ENCODE data around the gene MAP6. TPM values are rescaled to one million over a fixed set of nuclear protein-coding genes. Genes with fewer than 3 reads are reported as not detected.

MAP6 gene
- total RNA-seq, 1 donor from 2014 or later: 6.0 TPM

DNA sequence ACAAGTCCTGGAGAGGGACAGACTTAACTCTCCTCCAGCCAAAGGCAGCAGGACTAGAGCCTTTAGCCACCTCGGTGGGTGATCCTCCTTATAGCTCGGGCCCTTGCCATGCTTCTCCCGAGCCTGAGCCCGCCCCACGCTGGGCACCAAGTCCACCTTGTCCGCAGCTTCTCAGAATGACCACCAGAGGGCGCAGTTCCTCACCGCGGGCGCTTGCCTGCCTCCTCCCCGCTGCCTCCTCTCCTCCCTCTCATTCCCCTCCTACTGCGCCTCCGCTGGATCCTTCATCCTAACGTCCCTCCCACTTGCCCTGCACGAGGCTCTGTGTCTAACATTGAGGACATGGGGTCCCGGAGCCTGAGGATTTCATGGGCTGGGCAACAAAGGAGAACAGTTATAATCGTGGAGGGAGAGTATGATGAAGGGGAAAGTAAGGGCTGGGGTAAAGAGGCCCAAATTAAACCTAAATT lies 37.5 kb upstream of the MAP6 start:
- DNase-seq (ENCODE audit: low spot score, unreplicated experiment): peak; percentile 25
- H3K4me1 Mint-ChIP-seq (ENCODE audit: low read depth): no peaks in the 10 kb centered on the region
- H3K27ac Mint-ChIP-seq: no peak overlapping the region
- H3K27me3 Mint-ChIP-seq: no peaks in the 10 kb centered on the region
- H3K36me3 Mint-ChIP-seq (ENCODE audit: insufficient read depth): no peaks in the 10 kb centered on the region
- H3K4me3 Mint-ChIP-seq (ENCODE audit: low read depth): no peak overlapping the region
- H3K9me3 Mint-ChIP-seq (ENCODE audit: low read depth): peaks cover 6% of the 10 kb centered on the region
- peak; percentile 85 for TF ChIP-seq CTCF (IDR thresholded peaks at IDR 0.05; ENCODE audit: unreplicated experiment)

GRCh38 chr11:75705541-75705940 lies 36.7 kb upstream of the MAP6 start:
- Mint-ChIP-seq H3K9me3 (ENCODE audit: low read depth) (peaks cover 6% of the 10 kb centered on the region), H3K27me3 (no peaks in the 10 kb centered on the region), H3K36me3 (ENCODE audit: insufficient read depth) (no peaks in the 10 kb centered on the region), H3K4me1 (ENCODE audit: low read depth) (no peaks in the 10 kb centered on the region), H3K27ac (no peak overlapping the region), H3K4me3 (ENCODE audit: low read depth) (no peak overlapping the region)
- TF ChIP-seq CTCF (IDR thresholded peaks at IDR 0.05; ENCODE audit: unreplicated experiment): no peak
- no peak for DNase-seq (ENCODE audit: low spot score, unreplicated experiment)

DNA sequence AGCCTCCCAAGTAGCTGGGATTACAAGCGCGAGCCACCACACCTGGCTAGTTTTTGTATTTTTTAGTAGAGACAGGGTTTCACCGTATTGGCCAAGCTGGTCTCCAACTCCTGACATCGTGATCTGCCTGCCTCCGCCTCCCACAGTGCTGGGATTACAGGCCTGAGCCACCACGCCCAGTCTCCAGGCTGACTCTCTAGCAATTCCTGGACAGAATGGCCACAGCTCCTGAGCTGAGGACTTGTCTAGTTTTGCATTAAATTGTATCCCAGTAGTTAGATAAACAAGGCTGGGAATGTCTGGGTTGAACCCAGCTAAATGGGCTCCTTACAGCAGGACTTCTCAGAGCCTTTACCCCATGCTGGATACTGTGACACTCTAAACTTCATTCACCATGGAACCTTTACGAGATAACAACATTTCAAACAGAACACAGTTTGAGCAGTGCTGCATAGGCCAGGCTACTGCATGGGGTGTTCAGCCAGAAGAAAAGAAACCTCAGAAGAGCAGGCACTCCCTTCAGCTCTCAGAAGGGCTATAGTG lies 34.9 kb upstream of the MAP6 start:
- H3K4me1 Mint-ChIP-seq (ENCODE audit: low read depth): no peaks in the 10 kb centered on the region
- peaks cover 7% of the 10 kb centered on the region for H3K27me3 Mint-ChIP-seq
- H3K9me3 Mint-ChIP-seq (ENCODE audit: low read depth): peaks cover 6% of the 10 kb centered on the region
- no peak for DNase-seq (ENCODE audit: low spot score, unreplicated experiment)
- H3K36me3 Mint-ChIP-seq (ENCODE audit: insufficient read depth): no peaks in the 10 kb centered on the region
- TF ChIP-seq CTCF (IDR thresholded peaks at IDR 0.05; ENCODE audit: unreplicated experiment): no peak
- H3K4me3 Mint-ChIP-seq (ENCODE audit: low read depth): no peak overlapping the region
- H3K27ac Mint-ChIP-seq: no peak overlapping the region

DNA sequence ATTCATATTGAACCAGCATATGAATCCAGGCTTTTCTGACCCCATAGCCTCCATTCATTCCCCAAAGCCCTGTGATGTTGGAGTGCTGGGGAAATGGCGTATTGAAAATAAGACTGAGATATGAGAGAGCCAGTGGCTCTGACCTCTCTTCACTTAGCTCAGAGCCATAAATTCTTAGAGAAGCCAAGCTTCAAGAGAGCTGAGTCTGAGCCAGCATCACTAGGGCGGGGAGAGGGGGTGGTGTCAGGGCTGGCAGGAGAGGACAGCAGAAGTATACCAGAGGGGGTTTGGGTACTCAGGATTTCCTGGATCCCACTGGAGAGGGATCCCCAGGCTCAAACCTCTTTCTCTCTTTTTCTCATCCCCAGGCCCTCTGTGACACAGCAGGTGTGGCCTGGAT lies 32.1 kb upstream of the MAP6 start:
- TF ChIP-seq CTCF (IDR thresholded peaks at IDR 0.05; ENCODE audit: unreplicated experiment): no peak
- no peak overlapping the region for H3K4me3 Mint-ChIP-seq (ENCODE audit: low read depth)
- no peaks in the 10 kb centered on the region for H3K36me3 Mint-ChIP-seq (ENCODE audit: insufficient read depth)
- peaks cover 4% of the 10 kb centered on the region for H3K4me1 Mint-ChIP-seq (ENCODE audit: low read depth)
- DNase-seq (ENCODE audit: low spot score, unreplicated experiment): no peak
- peaks cover 2% of the 10 kb centered on the region for H3K9me3 Mint-ChIP-seq (ENCODE audit: low read depth)
- H3K27ac Mint-ChIP-seq: no peak overlapping the region
- H3K27me3 Mint-ChIP-seq: peaks cover 10% of the 10 kb centered on the region

DNA sequence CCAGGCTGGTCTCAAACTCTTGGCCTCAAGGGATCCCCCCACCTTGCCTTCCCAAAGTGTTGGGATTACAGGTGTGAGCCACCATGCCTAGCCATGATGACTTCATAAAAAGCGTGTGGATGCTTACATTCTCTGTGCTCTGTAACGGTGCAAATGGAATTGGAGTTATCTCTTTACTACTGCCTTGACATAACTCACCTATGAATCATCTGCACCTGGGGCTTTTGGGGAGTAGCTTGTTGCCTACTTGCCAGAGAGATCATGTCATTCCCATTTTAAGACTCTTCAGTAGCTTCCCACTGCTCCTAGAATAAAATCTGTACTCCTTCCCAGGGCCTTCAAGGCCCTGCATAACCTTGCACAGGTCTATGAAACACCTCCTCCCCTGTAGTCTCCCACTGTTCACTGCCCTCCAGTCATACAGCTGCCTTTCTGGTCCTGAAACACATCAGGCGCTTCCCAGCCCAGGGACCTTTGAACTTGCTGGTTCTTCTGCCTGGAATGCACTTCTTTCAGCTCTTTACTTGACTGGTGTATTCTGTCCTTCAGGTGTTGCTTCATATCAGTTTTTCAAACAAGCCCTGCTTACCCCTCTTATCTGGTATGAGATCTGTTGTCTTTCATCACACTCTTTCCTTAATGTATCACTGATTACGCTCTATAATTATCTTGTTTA lies 29.2 kb upstream of the MAP6 start:
- DNase-seq (ENCODE audit: low spot score, unreplicated experiment): no peak
- TF ChIP-seq CTCF (IDR thresholded peaks at IDR 0.05; ENCODE audit: unreplicated experiment): no peak
- peaks cover 4% of the 10 kb centered on the region for H3K4me1 Mint-ChIP-seq (ENCODE audit: low read depth)
- peaks cover 10% of the 10 kb centered on the region for H3K27me3 Mint-ChIP-seq
- H3K4me3 Mint-ChIP-seq (ENCODE audit: low read depth): no peak overlapping the region
- no peaks in the 10 kb centered on the region for H3K36me3 Mint-ChIP-seq (ENCODE audit: insufficient read depth)
- no peak overlapping the region for H3K27ac Mint-ChIP-seq
- peaks cover 8% of the 10 kb centered on the region for H3K9me3 Mint-ChIP-seq (ENCODE audit: low read depth)
